GM20431 (cell line): ENCODE data around the gene C1QTNF12.

ENCODE experiments used
- in situ Hi-C: fragments of 300-500 bp; cut with MseI, MboI; formaldehyde crosslinking; loops from one replicate; pipeline ENCODE4 v1.15.0; 2020; ENCODE audit warnings: low sequenced_read_pairs; ENCODE audit not compliant: unreplicated experiment

The C1QTNF12 gene

GRCh38 chr1:1282998-1283397, 36.5 kb upstream of the C1QTNF12 start:
- in situ Hi-C loops = no loop called here

- in situ Hi-C loops = no loop called here
Measured at GRCh38 chr1:1281533-1282321, 35.2 kb upstream of the C1QTNF12 start.

- in situ Hi-C loops = no loop called here
Measured at GRCh38 chr1:1280782-1281481, 34.4 kb upstream of the C1QTNF12 start.

- in situ Hi-C loops = no loop called here
Measured at GRCh38 chr1:1279028-1279427, 32.5 kb upstream of the C1QTNF12 start.

- in situ Hi-C loops = no loop called here
Measured at GRCh38 chr1:1278620-1279019, 32.1 kb upstream of the C1QTNF12 start.

GRCh38 chr1:1275836-1276235, 29.3 kb upstream of the C1QTNF12 start:
- in situ Hi-C loops = no loop called here

- in situ Hi-C loops = no loop called here
Measured at GRCh38 chr1:1274931-1275431, 28.5 kb upstream of the C1QTNF12 start.

GRCh38 chr1:1274299-1274930, 27.9 kb upstream of the C1QTNF12 start:
- in situ Hi-C loops = no loop called here

GRCh38 chr1:1273512-1274298, 27.2 kb upstream of the C1QTNF12 start, which contains the start of gene UBE2J2:
TSS of gene UBE2J2 (minus strand) at chr1:1273854. CDS start at chr1:1267992, 5,862 bp downstream.
- in situ Hi-C loops = no loop called here

GRCh38 chr1:1273209-1273511, 26.6 kb upstream of the C1QTNF12 start:
- in situ Hi-C loops = no loop called here

- in situ Hi-C loops = no loop called here
Measured at GRCh38 chr1:1272341-1273208, 26.1 kb upstream of the C1QTNF12 start.

- in situ Hi-C loops = no loop called here
Measured at GRCh38 chr1:1270813-1271212, 24.3 kb upstream of the C1QTNF12 start.

- in situ Hi-C loops = no loop called here
Measured at GRCh38 chr1:1268284-1268682, 21.8 kb upstream of the C1QTNF12 start.

GRCh38 chr1:1267488-1268283, 21.2 kb upstream of the C1QTNF12 start:
- in situ Hi-C loops = no loop called here

GRCh38 chr1:1264868-1265272, 18.3 kb upstream of the C1QTNF12 start:
- in situ Hi-C loops = no loop called here

GRCh38 chr1:1264026-1264425, 17.5 kb upstream of the C1QTNF12 start:
- in situ Hi-C loops = no loop called here

- in situ Hi-C loops = no loop called here
Measured at GRCh38 chr1:1262758-1263157, 16.2 kb upstream of the C1QTNF12 start.

GRCh38 chr1:1262071-1262470, 15.5 kb upstream of the C1QTNF12 start:
- in situ Hi-C loops = no loop called here
